Mucosa of rectum (tissue), 2 donors: ENCODE results near the gene SHC1.

Experiments
- H3K27ac ChIP-seq, 2 donors: one replicate each; pipeline ENCODE4 v1.7.0; 2013; ENCODE audit warnings: inconsistent platforms in 2 of 2, low read depth in 2 of 2, low read length in 2 of 2
- H3K27me3 ChIP-seq, 2 donors: one replicate each; pipeline ENCODE4 v1.7.0; 2013; ENCODE audit warnings: low read length in 2 of 2; ENCODE audit not compliant: control insufficient read depth in 2 of 2, insufficient read depth in 2 of 2
- H3K36me3 ChIP-seq, 2 donors: one replicate each; pipeline ENCODE4 v1.7.0; 2013; ENCODE audit warnings: low read length in 2 of 2; ENCODE audit not compliant: control insufficient read depth in 2 of 2, insufficient read depth in 2 of 2
- H3K4me1 ChIP-seq, 2 donors: one replicate each; pipeline ENCODE4 v1.7.0; 2013; ENCODE audit warnings: low read length in 2 of 2, mild to moderate bottlenecking in 1 of 2; ENCODE audit not compliant: control insufficient read depth in 2 of 2, insufficient read depth in 2 of 2
- H3K4me3 ChIP-seq, 2 donors: one replicate each; pipeline ENCODE4 v1.7.0; 2013; ENCODE audit warnings: low read length in 2 of 2
- H3K9ac ChIP-seq, 2 donors: one replicate each; pipeline ENCODE4 v1.7.0; 2013; ENCODE audit warnings: low read length in 2 of 2, low read depth in 1 of 2, mild to moderate bottlenecking in 1 of 2
- H3K9me3 ChIP-seq, 2 donors: one replicate each; pipeline ENCODE4 v1.7.0; 2013; ENCODE audit warnings: low read length in 2 of 2; ENCODE audit not compliant: control insufficient read depth in 2 of 2
- donor health status: healthy.
- donor health status: Normal muscosa, but diverticular disease.

Gene SHC1

DNA sequence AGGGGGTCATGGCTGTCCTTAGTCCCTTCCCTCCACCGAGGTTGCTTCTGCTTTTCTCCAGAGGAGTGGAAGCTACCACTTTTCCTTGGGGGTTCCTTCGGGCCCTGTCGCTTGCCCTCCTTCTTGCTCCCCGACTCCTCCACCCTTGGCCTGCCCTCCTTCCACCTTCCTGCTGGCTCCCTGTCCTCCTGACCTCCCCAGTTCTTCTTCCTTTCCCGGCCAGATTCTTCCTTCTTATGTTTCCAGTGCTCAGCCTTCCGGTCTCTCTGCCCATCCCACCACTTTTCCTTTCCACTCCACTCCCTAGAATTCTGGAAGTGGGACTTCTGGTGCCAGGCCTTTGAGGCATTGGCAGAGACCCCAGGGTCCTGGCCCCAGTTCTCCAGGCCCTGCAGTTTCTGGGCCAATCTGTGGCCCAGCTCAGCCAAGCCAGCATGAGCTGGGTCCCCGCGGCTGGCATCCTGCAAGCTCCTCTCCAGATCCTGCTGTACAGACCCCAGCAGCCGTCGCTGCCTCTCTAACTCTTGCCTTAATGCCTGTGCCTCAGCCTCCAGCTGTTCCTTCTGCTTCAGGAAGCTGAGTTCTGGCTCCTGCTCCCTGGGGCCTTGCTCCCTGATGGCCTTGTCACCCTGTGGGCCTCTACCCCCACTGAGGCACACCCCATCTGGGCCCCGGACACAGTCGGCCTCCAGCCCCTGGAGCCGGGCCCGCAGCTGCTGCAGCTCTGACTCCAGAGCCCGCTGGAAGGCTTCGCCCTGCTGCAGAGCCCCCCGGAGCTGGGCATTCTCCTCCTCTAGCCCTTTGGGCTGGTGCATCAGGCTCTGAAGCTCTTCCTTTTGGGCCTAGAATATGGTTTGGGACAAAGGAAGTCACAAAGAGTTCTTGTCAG, 24.3 kb downstream of the SHC1 start:
- Histone ChIP-seq H3K9ac (no peak overlapping the region), H3K27ac (no peak overlapping the region), H3K4me3 (no peak overlapping the region), H3K4me1 (peaks cover 27 to 32% of the 10 kb centered on the region in 2 donors), H3K36me3 (peaks cover 17 to 37% of the 10 kb centered on the region in 2 donors), H3K27me3 (no peaks in the 10 kb centered on the region), H3K9me3 (no peaks in the 10 kb centered on the region)

DNA sequence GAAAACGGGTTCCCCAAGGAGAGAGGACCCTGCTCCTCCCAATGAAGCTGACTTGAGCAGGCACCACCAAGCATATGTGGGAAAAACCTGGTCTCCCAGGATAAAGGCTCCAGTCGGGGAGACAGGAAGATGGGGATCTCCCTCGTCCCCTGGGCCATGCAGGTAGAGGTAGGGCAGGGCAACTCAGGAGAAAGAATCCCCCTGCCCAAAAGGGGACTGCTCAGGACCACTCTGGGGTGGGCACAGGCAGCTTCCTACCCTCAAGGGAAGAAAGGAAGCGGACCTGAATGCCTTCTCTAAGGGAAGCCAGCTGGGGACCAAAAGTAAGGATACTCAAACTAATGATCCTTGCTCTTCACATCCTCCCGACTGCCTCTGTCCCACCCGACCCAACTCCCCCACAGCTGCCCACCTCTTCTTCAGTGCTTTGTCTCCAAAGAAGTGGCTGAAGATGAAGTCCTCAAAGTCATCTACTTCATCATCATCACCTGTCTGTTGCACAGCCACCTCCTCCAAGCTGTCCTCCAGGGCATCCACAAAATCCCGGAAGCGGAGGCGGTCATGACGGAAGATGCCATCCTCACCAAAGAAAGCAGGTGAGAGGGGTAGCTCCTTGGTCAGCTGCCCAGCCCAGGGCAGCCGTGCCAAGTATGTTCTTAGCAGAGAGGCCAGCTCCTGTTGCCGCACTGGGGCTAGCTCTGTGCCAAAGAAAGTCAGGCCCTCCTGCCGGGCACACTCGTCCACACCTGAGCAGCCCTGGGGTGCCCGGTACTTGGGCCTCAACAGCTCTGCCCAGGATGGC, 25.2 kb downstream of the SHC1 start:
- Histone ChIP-seq H3K27me3 (no peaks in the 10 kb centered on the region), H3K4me1 (peaks cover 27 to 36% of the 10 kb centered on the region in 2 donors), H3K9ac (no peak overlapping the region), H3K4me3 (no peak overlapping the region), H3K27ac (no peak overlapping the region), H3K36me3 (peaks cover 8 to 29% of the 10 kb centered on the region in 2 donors), H3K9me3 (no peaks in the 10 kb centered on the region)

DNA sequence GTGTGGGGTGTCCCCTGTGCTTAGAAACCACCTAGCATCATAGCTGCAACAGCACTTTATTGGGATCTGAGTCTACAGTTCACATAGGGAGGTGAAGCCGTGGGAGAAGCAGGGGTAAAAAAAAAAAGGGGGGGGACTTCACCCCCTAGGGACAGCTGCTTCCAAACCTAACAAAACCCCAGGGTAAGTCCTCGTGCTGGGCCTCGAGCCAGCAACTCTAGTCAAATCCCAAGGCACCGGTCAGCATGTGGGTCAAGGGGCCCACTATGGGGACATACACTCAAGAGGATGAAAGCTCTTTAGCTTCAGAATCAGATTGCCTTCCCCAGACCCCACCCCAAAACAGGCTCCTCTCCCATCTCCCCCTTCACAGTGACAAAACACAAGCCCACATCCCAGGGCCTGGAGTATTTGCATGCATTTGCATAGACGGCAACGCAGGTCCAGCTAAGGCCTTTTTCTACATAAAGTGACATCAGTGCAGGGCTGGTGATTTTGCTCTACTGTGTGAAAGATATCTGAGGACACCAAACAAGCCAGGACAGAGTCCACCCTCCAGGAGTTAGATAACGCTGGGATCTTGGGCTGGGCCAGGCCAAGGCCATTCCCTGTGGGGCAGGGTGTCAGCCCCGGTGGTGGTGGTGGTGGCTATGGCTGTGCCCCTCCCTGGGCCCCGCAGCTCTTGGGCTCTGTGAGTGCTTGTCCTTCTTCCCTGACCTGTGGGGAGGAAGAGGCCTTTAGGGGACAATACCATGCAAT, 26.0 kb downstream of the SHC1 start:
- peak overlapping the region in 1 of 2 donors; percentile 13 for H3K9ac ChIP-seq
- H3K27ac ChIP-seq = peak overlapping the region; percentile 25 to 48

DNA sequence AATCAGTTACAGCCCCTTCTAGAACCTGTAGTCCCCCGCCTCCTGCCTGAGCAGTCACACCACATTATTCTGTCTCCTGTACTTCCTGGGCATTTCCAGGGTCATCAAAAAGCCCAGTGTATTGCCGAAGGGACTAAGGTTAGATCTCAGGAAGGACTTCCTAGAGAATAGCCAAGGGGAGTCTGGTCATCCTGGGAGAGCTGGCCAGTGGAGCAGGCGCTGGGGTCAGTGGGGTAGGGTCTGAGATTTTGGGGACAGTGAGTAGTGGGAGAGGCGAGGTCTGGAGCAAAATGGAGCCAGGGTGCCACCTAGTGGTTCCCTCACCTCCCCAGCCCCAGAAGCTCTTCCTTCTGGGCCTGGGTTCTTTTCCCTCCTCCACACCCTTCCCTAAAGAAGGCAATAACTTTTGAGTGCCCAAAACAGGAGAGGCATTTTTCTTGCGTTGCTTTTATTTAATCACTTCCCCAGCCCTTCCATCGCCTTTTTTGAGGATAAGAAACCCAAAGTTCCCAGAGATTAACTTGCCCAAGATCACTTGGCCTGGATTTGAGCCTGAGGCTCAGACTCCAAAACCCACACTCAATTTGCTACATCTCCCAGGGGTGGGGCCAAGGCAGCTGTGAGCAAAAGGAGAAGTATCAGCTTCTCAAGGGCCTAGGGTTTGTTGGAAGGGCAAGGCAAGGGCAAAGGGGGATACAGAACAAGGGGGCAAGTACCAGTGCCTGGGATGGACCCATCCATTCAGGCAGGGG, 26.7 kb downstream of the SHC1 start:
- no peaks in the 10 kb centered on the region for H3K27me3 ChIP-seq
- peak overlapping the region; percentile 13 to 47 for H3K9ac ChIP-seq
- H3K4me1 ChIP-seq = peaks cover 27 to 38% of the 10 kb centered on the region in 2 donors
- H3K27ac ChIP-seq = peak overlapping the region; percentile 25 to 48
- H3K4me3 ChIP-seq = no peak overlapping the region
- peaks cover 7 to 28% of the 10 kb centered on the region in 2 donors for H3K36me3 ChIP-seq
- no peaks in the 10 kb centered on the region for H3K9me3 ChIP-seq

More for the DNA sequence above, 26.0 kb downstream of the SHC1 start:
- Histone ChIP-seq H3K27me3 (no peaks in the 10 kb centered on the region), H3K4me1 (peaks cover 27 to 38% of the 10 kb centered on the region in 2 donors), H3K36me3 (peaks cover 7 to 28% of the 10 kb centered on the region in 2 donors), H3K9me3 (no peaks in the 10 kb centered on the region), H3K4me3 (no peak overlapping the region)

DNA sequence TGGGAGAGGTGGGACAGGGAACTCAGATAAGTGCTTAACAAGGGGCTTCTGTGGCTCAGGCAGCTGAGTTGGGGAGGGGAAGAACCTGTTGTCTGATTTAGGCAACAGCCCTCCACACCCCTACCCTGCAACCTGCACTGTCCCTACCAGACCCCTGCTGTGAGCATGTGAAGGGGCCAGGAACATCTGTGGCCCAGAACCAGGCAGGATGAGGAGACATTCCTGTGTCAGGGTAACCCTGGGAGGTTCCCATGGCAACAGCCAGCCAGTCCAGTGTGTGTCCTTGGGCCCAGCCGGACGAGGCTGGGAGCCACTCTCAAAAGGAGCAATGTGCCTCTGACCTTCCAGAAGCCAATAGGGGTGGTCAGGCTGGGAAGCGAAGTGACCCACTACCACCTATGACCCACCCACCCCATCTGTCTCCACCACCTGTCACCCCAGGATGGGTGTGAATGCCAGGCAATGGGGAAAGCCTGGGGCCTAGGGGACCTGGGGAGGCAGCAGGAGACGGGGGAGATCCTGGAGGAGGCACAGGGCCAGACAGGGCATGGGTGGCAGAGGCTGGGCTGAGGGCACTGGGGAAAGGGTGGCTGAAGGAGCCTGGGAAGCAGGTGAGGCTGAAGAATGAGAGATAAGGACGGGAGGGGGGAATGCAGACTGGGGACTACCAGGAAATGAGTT, 29.1 kb downstream of the SHC1 start:
- H3K4me1 ChIP-seq = peaks cover 37 to 43% of the 10 kb centered on the region in 2 donors
- H3K9ac ChIP-seq = no peak overlapping the region
- H3K4me3 ChIP-seq = no peak overlapping the region
- no peaks in the 10 kb centered on the region for H3K9me3 ChIP-seq
- no peaks in the 10 kb centered on the region for H3K27me3 ChIP-seq
- peaks cover 3 to 13% of the 10 kb centered on the region in 2 donors for H3K36me3 ChIP-seq
- H3K27ac ChIP-seq = peak overlapping the region in 1 of 2 donors; percentile 83

DNA sequence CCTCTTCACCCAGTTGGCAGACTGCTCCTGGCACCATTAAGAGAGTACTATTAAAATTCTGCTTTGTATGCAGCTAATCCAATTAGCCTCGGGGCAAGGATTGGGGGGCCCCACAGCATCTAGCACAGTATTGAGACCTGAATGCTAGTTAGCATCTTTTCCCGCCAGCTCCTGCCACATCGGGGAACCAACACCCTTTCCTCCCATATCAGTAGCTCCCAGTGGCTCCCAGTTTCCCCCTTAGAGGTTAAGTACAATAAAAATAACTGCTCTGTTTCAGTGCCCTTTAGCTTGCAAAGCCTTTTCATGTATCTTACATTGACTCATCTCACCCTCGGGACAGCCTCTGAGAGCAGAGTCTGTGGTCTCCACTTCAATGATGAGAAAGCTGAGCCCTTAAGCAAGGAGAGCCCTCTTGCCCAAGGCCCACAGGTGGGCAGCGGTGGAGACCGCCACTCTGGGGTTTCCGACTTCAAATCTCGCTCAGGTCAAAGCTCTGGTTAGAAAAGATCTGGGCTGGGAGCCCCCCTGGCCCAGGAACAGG, 29.8 kb downstream of the SHC1 start:
- H3K36me3 ChIP-seq = peaks cover 0 to 7% of the 10 kb centered on the region in 2 donors
- no peaks in the 10 kb centered on the region for H3K9me3 ChIP-seq
- no peak overlapping the region for H3K9ac ChIP-seq
- H3K27me3 ChIP-seq = no peaks in the 10 kb centered on the region
- H3K4me1 ChIP-seq = peaks cover 44 to 47% of the 10 kb centered on the region in 2 donors
- peak overlapping the region in 1 of 2 donors; percentile 0 for H3K27ac ChIP-seq
- no peak overlapping the region for H3K4me3 ChIP-seq

DNA sequence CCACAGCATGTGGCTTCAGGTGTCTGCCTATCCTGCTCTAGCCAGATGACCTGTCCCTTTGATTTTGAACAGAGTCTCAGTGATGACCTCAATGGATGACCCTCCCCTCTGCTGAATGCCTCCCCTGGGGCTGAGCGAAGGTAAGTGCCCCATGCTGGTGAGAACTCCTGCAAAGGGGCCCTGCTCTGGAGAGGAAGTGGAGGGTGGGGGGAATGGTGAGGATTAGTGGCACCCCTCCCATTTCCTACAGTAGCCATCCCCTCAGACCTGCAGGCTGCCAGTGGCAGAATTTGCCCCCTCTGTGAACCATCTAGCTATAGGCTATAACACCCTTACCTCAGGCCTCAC, 30.4 kb downstream of the SHC1 start:
- no peak overlapping the region for H3K9ac ChIP-seq
- peaks cover 0 to 1% of the 10 kb centered on the region in 2 donors for H3K36me3 ChIP-seq
- no peak overlapping the region for H3K27ac ChIP-seq
- H3K4me1 ChIP-seq = peaks cover 47 to 51% of the 10 kb centered on the region in 2 donors
- no peaks in the 10 kb centered on the region for H3K9me3 ChIP-seq
- no peaks in the 10 kb centered on the region for H3K27me3 ChIP-seq
- no peak overlapping the region for H3K4me3 ChIP-seq

DNA sequence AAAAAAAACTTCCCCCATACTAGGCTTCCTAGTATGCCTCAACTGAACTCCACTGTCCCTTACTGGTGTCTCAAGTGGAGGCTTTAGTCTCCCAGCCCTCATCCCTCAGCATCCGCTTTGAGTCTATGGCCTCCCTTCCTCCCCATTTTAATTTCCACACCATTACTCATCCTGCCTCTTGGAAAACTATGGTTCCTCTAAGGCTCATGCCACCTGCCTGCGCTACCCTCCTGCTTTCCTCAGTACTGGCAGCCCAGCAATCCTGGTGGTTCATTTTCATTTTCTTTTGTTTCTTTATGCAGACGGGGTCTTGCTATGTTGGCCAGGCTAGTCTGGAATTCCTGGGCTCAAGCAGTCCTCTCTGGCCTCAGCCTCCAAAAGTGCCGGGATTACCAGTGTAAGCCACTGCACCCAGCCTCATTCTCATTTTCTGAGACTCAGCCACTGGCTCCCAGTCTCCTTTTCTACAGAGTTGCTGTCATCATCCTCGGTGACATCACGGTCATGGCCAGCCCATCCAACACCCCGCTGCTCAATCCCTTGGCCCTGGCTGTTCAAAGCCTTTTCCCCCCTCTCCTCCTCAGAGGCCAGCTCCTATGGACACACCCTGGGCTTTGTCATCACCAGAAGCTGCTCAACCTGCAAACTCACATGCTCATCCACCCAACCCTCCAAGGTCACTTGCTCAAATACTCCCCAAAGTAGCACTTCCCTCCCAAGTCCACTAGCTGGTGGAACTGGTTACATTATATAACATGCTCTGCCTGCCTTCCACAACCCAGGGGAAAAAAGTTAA, 31.7 kb downstream of the SHC1 start:
- no peaks in the 10 kb centered on the region for H3K36me3 ChIP-seq
- H3K4me1 ChIP-seq = peaks cover 33 to 43% of the 10 kb centered on the region in 2 donors
- H3K27ac ChIP-seq = peak overlapping the region in 1 of 2 donors; percentile 99
- no peaks in the 10 kb centered on the region for H3K9me3 ChIP-seq
- no peaks in the 10 kb centered on the region for H3K27me3 ChIP-seq
- H3K4me3 ChIP-seq = no peak overlapping the region
- H3K9ac ChIP-seq = no peak overlapping the region
